NCI-H1436 treated with DMSO at 0.1 percent for 48 hours (cell line): Measurements from ENCODE around the gene ZNF516.
"Not testable (repeated sequence)": the region's sequence is repeated elsewhere in the genome, so short reads cannot be mapped to it uniquely, and the experiment has no call there.

Source experiments
- DNase-seq: peaks from one replicate; lab custom pipeline; 2025; lab: John Stamatoyannopoulos, UW

Gene ZNF516

DNA sequence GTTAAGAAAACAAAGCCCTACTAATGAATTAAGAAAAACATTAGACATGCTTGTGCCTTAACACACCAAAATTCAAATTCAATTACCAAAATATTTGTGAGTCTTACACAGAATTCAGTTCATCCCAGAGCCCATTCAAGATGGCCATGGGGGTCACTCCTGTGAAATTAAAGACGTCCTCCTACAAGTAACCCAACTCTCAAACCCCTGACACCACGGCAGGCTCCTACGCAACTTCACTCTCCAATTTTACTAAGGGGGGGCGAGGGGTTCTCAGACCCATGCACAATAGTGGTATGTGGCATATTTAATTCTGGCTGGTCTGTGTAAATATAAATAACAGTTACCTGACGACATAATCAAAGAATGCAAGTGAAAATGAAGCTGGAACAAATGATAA, 5.0 kb downstream of the ZNF516 start:
- DNase-seq, result no peak

GRCh38 chr18:76489081-76489480, 6.0 kb downstream of the ZNF516 start:
- DNase-seq, result no peak

DNA sequence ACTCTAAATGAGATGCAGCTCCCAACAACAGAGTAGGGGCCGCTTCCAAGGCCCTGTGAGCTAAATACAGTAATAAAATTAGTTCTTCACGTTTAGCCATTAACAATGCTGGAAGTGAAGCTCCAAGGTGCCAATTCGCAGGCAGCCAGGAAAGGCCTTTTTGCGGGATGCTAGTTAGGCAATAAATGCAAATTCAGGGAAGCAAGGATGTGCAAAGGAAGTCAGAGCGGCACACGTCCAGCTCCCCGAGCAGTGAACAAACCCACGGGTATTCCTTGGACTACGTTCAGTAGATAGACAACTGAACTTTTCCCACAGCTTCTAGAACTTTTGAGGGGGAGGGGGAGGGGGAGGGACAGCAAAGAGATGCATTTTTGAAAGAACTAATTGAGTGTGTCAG, 6.9 kb downstream of the ZNF516 start:
- DNase-seq, result no peak

GRCh38 chr18:76487782-76488181, 7.3 kb downstream of the ZNF516 start:
- no peak for DNase-seq

DNA sequence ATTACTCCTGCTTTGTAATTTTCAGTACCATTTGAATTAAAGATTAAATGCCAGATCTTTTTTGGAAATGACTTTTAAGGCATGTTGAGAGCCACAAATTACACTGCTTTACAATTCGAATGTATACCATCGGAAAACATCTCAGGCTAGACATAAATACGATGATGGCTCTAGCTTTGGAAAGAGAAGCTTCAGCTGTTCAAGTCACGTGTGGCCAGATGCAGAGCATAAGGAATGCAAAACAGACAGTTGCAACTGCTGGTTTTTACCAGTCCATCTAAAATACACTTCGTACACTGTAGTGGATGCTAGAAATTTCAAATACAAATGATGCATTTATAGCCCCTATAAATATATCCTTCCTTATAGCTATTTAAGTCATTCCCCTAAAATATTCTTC, 8.0 kb downstream of the ZNF516 start:
- DNase-seq, result no peak

DNA sequence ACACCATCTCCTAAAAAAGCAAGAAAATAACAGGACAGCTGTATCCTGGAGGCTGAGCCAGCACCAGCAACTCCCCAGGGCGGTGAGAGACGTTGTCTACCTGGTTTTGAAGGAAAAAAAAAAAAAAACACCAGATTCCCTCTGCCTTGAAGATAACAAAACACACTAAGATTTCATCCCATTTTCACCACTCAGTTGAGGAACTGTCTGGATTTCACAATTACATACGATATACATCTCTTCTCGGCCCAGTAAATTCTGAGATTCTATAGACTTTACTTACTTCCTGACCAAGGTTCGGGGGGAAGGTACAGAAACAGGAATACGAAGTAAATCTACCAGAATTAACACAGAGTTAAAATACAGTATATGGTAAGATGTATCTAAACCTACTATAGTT, 8.5 kb downstream of the ZNF516 start:
- DNase-seq, result no peak

- DNase-seq, result no peak
Observed at GRCh38 chr18:76486038-76486437, 9.0 kb downstream of the ZNF516 start.

DNA sequence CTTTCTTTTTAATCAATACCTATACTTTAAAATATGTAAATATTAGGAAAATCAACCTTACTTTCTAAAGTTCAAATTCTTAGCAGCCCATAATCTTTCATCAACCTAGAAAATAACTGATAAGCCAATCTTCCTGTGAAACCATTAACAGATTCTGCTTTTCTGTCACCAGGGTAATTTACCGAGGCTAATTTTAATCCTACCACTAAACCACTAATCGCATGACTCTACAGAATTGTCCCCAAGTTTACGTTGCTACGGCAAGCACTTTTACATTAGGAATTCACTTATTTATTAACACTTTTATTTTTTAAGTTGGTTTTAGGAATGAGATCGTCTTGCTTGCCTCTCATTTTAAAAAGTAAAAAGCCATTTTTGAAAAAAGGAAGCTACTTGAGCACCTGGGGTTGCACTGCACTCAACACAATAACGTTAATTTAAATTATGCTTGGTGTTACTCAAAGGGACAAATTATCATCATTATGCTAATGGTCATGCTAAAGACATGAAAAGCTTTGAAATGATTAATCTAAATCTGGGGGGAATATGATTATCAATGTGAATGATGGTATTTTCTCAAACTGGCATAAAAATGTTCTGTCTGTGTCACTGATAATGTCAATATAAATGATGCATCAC, 10.2 kb downstream of the ZNF516 start:
- DNase-seq, result no peak

DNA sequence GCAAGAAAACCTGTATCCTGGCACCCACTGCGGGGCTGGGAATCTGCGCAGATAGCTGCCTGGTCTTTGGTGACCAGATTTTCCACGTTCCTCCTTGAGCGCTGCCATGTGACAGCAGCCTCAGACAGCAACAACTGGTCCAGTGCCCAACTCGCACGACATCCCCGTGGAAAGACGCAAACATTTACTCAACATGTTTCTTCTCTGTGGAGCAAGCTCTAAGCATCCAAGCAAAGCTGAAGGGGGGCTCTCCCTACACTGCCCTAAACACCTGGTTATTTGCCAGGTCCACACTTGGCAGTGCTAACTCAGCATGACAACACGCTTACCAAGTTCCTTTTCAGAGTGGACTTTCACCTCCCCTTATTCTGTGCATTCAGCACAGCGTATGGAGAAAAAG, 11.3 kb downstream of the ZNF516 start:
- DNase-seq, result no peak

- no peak for DNase-seq
Observed at GRCh38 chr18:76482971-76483691, 11.9 kb downstream of the ZNF516 start.

- DNase-seq, result no peak
Observed at GRCh38 chr18:76482267-76482666, 12.8 kb downstream of the ZNF516 start.

- DNase-seq, result no peak
Observed at GRCh38 chr18:76480913-76481312, 14.1 kb downstream of the ZNF516 start.

DNA sequence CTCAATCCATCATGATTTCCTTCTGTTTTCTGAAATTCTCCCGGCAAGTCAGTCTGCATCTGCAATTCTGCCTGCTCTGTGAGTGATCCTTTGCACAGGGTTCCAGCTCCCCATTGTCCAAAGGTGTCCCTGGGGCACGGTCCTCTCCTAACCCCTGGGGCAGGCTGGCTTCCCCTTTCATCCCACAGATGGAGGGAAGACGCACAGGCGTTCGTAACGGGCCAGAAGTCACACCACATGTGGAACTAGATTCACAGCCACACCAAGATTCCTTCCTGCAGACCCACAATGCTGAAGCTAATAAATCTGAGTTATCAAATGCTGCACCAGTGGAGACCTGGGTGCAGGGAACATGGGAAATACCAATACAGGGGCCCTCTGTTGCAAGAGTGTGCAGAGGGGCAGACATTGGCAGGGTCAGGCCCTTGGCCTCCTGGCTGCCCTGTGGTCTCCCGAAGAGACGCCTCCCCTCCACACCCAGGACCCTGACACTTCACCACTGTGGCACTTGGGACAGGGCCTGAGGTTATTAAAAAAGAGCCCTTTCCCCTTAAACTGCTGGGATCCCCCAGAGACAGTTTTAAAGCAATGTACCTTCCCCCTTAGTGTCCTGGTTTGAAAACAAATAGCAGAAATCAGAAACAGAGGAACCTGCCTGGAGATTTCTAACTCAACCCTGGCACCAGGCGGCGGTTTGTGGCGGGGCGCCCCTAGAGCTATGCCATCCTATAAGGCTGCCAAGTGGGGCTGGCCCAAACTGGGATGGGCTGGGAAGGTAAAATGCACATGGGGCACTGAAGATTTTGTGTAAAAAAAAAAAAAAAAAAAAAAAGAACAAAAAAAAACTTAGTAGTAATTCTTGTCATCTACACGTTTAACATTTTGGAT, 15.4 kb downstream of the ZNF516 start:
- no peak for DNase-seq

GRCh38 chr18:76476665-76477561, 18.1 kb downstream of the ZNF516 start:
- no peak for DNase-seq

GRCh38 chr18:76475450-76476194, 19.4 kb downstream of the ZNF516 start:
- DNase-seq, result no peak

- no peak for DNase-seq
Observed at GRCh38 chr18:76474824-76475223, 20.2 kb downstream of the ZNF516 start.

- not testable (repeated sequence) for DNase-seq
Observed at GRCh38 chr18:76473521-76473920, 21.5 kb downstream of the ZNF516 start.

GRCh38 chr18:76472829-76473228, 22.2 kb downstream of the ZNF516 start:
- no peak for DNase-seq

- DNase-seq, result no peak
Observed at GRCh38 chr18:76471593-76471992, 23.4 kb downstream of the ZNF516 start.

DNA sequence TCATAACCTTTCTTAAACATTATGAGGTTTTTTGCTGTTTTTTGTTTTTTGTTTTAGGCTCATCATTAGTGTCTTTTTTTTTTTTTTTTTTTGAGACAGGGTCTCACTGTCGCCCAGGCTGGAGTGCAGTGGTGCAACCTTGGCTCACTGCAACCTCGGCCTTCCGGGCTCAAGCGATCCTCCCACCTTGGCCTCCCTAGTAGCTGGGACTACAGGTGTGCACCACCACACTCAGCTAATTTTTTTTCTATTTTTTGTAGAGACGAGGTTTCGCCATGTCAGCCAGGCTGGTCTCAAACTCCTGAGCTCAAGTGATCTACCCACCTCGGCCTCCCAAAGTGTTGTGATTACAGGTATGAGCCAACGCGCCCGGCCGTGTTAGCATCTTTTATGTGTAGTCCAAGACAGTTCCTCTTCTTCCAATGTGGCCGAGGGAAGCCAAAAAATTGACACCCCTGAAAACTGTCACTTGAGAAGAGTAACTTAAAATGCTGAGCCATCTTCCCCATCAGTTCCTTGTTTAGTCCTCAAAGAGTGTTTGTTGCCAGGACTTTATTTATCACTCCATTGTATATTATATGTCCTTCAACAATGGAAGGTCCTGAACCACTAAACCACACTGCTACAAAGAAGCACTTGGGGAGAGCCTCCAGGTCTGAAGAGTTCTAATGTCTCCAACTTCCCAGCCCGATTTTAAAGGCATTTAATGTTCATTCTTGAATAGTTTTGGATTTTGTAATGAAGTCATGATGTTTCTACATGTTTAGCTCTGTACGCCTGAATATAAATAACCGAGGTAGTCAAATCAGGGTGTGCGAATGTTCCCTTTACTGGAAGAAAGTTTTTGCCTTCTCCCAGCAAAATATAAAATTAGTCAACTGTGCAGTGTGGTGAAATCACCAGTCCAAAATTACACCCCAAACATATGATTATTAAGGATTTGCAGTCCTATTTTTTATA, 26.4 kb downstream of the ZNF516 start:
- no peak for DNase-seq
